Mesendoderm (in vitro differentiated cells): Measurements from ENCODE around the gene SHROOM4.

ENCODE experiments used
- DNase-seq: peaks from one replicate; pipeline ENCODE4 v3.0.0; 2013
- H2AK5ac ChIP-seq: 2 replicates; pipeline ENCODE4 v1.6.1; 2013; ENCODE audit warnings: low read length, inconsistent platforms
- H2BK120ac ChIP-seq: 2 replicates; pipeline ENCODE4 v1.6.1; 2013; ENCODE audit warnings: low read depth, mild to moderate bottlenecking, low read length, moderate library complexity, mixed read lengths
- H2BK15ac ChIP-seq: replicated peaks from 2 replicates; pipeline ENCODE4 v1.6.1; 2013; ENCODE audit warnings: low read depth, mild to moderate bottlenecking, moderate library complexity
- H2BK5ac ChIP-seq: 2 replicates; pipeline ENCODE4 v1.6.1; 2013; ENCODE audit warnings: low read length, inconsistent platforms
- H3K18ac ChIP-seq: 2 replicates; pipeline ENCODE4 v1.6.1; 2013; ENCODE audit warnings: mild to moderate bottlenecking, low read length, mixed read lengths
- H3K23ac ChIP-seq: one replicate; pipeline ENCODE4 v1.6.1; 2013; ENCODE audit warnings: low read length
- H3K27ac ChIP-seq: 2 replicates; pipeline ENCODE4 v1.5.1; 2013; ENCODE audit warnings: low read depth, mild to moderate bottlenecking, inconsistent platforms, low read length, moderate library complexity
- H3K27me3 ChIP-seq: 2 replicates; pipeline ENCODE4 v1.6.1; 2013; ENCODE audit warnings: low read length, control low read depth, mild to moderate bottlenecking, inconsistent platforms; ENCODE audit not compliant: insufficient read depth, poor library complexity
- H3K36me3 ChIP-seq: 2 replicates; pipeline ENCODE4 v1.6.1; 2013; ENCODE audit warnings: low read length, inconsistent platforms; ENCODE audit not compliant: control insufficient read depth, insufficient read depth
- H3K4ac ChIP-seq: one replicate; pipeline ENCODE4 v1.6.1; 2013; ENCODE audit warnings: low read depth, mild to moderate bottlenecking, low read length, moderate library complexity
- H3K4me1 ChIP-seq: 2 replicates; pipeline ENCODE4 v1.6.1; 2013; ENCODE audit warnings: low read depth, low read length, inconsistent platforms; ENCODE audit not compliant: control insufficient read depth
- H3K4me2 ChIP-seq: 2 replicates; pipeline ENCODE4 v1.6.1; 2013; ENCODE audit warnings: low read length
- H3K4me3 ChIP-seq: 2 replicates; pipeline ENCODE4 v1.5.1; 2013; ENCODE audit warnings: mild to moderate bottlenecking, low read length
- H3K56ac ChIP-seq: one replicate; pipeline ENCODE4 v1.6.1; 2013; ENCODE audit warnings: low read length
- H3K79me1 ChIP-seq: 2 replicates; pipeline ENCODE4 v1.6.1; 2013; ENCODE audit warnings: low read length, inconsistent platforms
- H3K79me2 ChIP-seq: 2 replicates; pipeline ENCODE4 v1.6.1; 2013; ENCODE audit warnings: mild to moderate bottlenecking, low read length; ENCODE audit not compliant: control insufficient read depth, insufficient read depth
- H3K9ac ChIP-seq: 2 replicates; pipeline ENCODE4 v1.6.1; 2013; ENCODE audit warnings: low read length, inconsistent platforms
- H4K5ac ChIP-seq: one replicate; pipeline ENCODE4 v1.6.1; 2013; ENCODE audit warnings: low read length
- H4K8ac ChIP-seq: one replicate; pipeline ENCODE4 v1.6.1; 2013; ENCODE audit warnings: low read depth, mild to moderate bottlenecking, control low read depth, low read length, moderate library complexity
- WGBS: extraction: QIAGEN DNeasy Blood & Tissue Kit; methylation state at CpG from one replicate; pipeline ENCODE4 v1.1.7; 2013; ENCODE audit warnings: low lambda C conversion rate, missing lambda C conversion rate; ENCODE audit not compliant: insufficient coverage; ENCODE audit errors: extremely low coverage; 5-methylcytosine and 5-hydroxymethylcytosine counted together

Gene SHROOM4

GRCh38 chrX:50725310-50725709, 88.7 kb downstream of the SHROOM4 start:
- H2BK5ac ChIP-seq: no peak overlapping the region
- H3K79me1 ChIP-seq: no peaks in the 10 kb centered on the region
- H3K18ac ChIP-seq: no peak overlapping the region
- H3K56ac ChIP-seq: no peak overlapping the region
- H4K5ac ChIP-seq: no peak overlapping the region
- H3K23ac ChIP-seq: no peak overlapping the region
- no peak overlapping the region for H3K4me2 ChIP-seq
- H3K4me1 ChIP-seq: no peaks in the 10 kb centered on the region
- no peak overlapping the region for H3K9ac ChIP-seq
- H3K4ac ChIP-seq: peak overlapping the region; percentile 12
- no peak overlapping the region for H2BK15ac ChIP-seq
- DNase-seq: peak; percentile 74
- no peaks in the 10 kb centered on the region for H3K27me3 ChIP-seq
- no peaks in the 10 kb centered on the region for H3K79me2 ChIP-seq
- H2AK5ac ChIP-seq: no peak overlapping the region
- no peak overlapping the region for H3K4me3 ChIP-seq
- no peak overlapping the region for H4K8ac ChIP-seq
- no peaks in the 10 kb centered on the region for H3K36me3 ChIP-seq
- no CpG with 5 or more reads among the region's 5 CpGs for WGBS
- no peak overlapping the region for H3K27ac ChIP-seq
- H2BK120ac ChIP-seq: no peak overlapping the region

DNA sequence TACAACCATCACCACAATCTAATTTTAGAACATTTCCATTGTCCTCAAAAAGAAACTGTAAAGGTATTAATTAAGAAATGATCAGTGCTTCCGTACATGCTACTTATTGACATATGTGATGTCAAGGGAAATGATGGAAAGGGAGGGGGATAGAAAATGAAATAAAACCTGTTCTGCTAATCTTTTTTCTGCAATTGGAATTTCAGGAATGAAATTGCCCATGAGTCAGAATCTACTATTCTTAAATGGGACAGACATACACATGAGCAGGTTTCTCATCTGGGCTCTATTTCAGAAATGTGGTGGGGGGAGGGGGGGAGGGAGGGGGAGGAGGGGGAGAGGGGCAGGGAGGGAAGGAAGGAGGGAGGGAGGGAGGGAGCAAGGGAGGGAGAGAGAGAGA, 91.0 kb downstream of the SHROOM4 start:
- no peak overlapping the region for H2BK15ac ChIP-seq
- no peak overlapping the region for H3K4me3 ChIP-seq
- no peak overlapping the region for H3K18ac ChIP-seq
- DNase-seq: no peak
- no peak overlapping the region for H3K4me2 ChIP-seq
- no peaks in the 10 kb centered on the region for H3K36me3 ChIP-seq
- no peak overlapping the region for H4K5ac ChIP-seq
- no peak overlapping the region for H3K27ac ChIP-seq
- no peaks in the 10 kb centered on the region for H3K27me3 ChIP-seq
- no peak overlapping the region for H3K9ac ChIP-seq
- H3K79me1 ChIP-seq: no peaks in the 10 kb centered on the region
- no peak overlapping the region for H3K56ac ChIP-seq
- no peak overlapping the region for H4K8ac ChIP-seq
- no peaks in the 10 kb centered on the region for H3K4me1 ChIP-seq
- WGBS: no CpG with 5 or more reads among the region's 1 CpG
- H3K23ac ChIP-seq: no peak overlapping the region
- no peak overlapping the region for H2AK5ac ChIP-seq
- no peak overlapping the region for H2BK120ac ChIP-seq
- H2BK5ac ChIP-seq: no peak overlapping the region
- no peaks in the 10 kb centered on the region for H3K79me2 ChIP-seq
- no peak overlapping the region for H3K4ac ChIP-seq

- H3K4ac ChIP-seq: no peak overlapping the region
- H3K23ac ChIP-seq: no peak overlapping the region
- no peak overlapping the region for H2BK120ac ChIP-seq
- H3K9ac ChIP-seq: no peak overlapping the region
- H2AK5ac ChIP-seq: no peak overlapping the region
- H4K8ac ChIP-seq: no peak overlapping the region
- H3K36me3 ChIP-seq: no peaks in the 10 kb centered on the region
- H3K79me2 ChIP-seq: no peaks in the 10 kb centered on the region
- WGBS: no CpG with 5 or more reads among the region's 1 CpG
- no peak overlapping the region for H4K5ac ChIP-seq
- H3K27ac ChIP-seq: peak overlapping the region; percentile 62
- H3K4me2 ChIP-seq: no peak overlapping the region
- no peak overlapping the region for H3K56ac ChIP-seq
- no peaks in the 10 kb centered on the region for H3K79me1 ChIP-seq
- no peak overlapping the region for H2BK15ac ChIP-seq
- no peaks in the 10 kb centered on the region for H3K27me3 ChIP-seq
- H3K18ac ChIP-seq: peak overlapping the region; percentile 68
- H3K4me3 ChIP-seq: no peak overlapping the region
- H3K4me1 ChIP-seq: no peaks in the 10 kb centered on the region
- no peak overlapping the region for H2BK5ac ChIP-seq
- DNase-seq: peak; percentile 79
Observed at GRCh38 chrX:50721764-50722521, 92.1 kb downstream of the SHROOM4 start.

DNA sequence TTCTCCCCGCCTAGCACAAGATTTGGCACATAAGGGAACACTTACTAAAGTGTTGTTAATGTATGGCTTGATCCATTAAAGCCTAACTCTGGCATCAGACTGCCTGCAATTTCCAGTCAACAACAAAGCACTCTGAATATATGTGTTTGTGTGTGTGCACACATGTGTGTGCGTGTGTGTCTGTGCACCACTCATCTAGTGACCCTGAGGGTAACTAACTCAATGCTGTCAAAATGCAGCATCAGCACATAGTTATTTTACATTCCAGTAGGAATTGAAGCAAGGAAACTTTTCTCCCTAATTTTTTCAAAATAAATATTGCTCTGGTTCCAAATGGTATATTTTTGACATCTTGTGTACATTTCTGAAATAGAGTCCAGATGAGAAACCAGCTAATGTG, 94.4 kb downstream of the SHROOM4 start:
- Histone ChIP-seq H3K4me2 (no peak overlapping the region), H2BK5ac (no peak overlapping the region), H4K5ac (no peak overlapping the region), H3K4me3 (no peak overlapping the region), H3K36me3 (no peaks in the 10 kb centered on the region), H3K23ac (no peak overlapping the region), H3K27ac (no peak overlapping the region), H3K18ac (no peak overlapping the region), H3K79me1 (no peaks in the 10 kb centered on the region), H3K4ac (no peak overlapping the region), H3K9ac (no peak overlapping the region), H4K8ac (no peak overlapping the region), H3K56ac (no peak overlapping the region), H3K27me3 (no peaks in the 10 kb centered on the region), H2AK5ac (no peak overlapping the region), H3K79me2 (no peaks in the 10 kb centered on the region), H3K4me1 (no peaks in the 10 kb centered on the region), H2BK120ac (no peak overlapping the region), H2BK15ac (no peak overlapping the region)
- no CpG with 5 or more reads among the region's 2 CpGs for WGBS
- no peak for DNase-seq

DNA sequence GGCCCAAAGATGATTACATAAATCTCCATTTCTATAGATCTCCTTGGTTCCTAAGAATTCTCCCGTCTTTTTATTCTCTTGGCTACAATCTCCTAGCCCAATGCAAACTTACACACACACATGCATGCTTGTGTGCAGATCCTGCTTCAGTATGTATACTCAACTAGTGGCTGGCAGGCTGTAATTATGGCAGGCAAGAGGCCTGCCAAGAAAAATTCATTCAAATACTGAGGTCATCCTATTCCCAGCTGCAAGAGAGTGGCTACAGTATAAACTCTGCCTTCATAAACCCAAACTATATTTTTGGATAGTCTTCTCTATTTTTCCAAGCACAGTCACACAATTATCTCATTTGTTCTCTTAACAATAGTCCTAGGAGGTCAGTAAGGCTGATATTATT, 95.2 kb downstream of the SHROOM4 start:
- H3K18ac ChIP-seq: no peak overlapping the region
- H3K27me3 ChIP-seq: no peaks in the 10 kb centered on the region
- no peak overlapping the region for H3K4me3 ChIP-seq
- no peak overlapping the region for H3K4ac ChIP-seq
- no CpG with 5 or more reads among the region's 1 CpG for WGBS
- no peak overlapping the region for H3K56ac ChIP-seq
- no peak overlapping the region for H2AK5ac ChIP-seq
- no peak overlapping the region for H4K8ac ChIP-seq
- H3K4me2 ChIP-seq: no peak overlapping the region
- no peak overlapping the region for H3K27ac ChIP-seq
- no peaks in the 10 kb centered on the region for H3K79me2 ChIP-seq
- no peak overlapping the region for H3K23ac ChIP-seq
- no peak overlapping the region for H4K5ac ChIP-seq
- no peaks in the 10 kb centered on the region for H3K36me3 ChIP-seq
- H2BK15ac ChIP-seq: no peak overlapping the region
- H2BK120ac ChIP-seq: no peak overlapping the region
- no peak overlapping the region for H3K9ac ChIP-seq
- no peak overlapping the region for H2BK5ac ChIP-seq
- no peaks in the 10 kb centered on the region for H3K4me1 ChIP-seq
- no peaks in the 10 kb centered on the region for H3K79me1 ChIP-seq
- no peak for DNase-seq

DNA sequence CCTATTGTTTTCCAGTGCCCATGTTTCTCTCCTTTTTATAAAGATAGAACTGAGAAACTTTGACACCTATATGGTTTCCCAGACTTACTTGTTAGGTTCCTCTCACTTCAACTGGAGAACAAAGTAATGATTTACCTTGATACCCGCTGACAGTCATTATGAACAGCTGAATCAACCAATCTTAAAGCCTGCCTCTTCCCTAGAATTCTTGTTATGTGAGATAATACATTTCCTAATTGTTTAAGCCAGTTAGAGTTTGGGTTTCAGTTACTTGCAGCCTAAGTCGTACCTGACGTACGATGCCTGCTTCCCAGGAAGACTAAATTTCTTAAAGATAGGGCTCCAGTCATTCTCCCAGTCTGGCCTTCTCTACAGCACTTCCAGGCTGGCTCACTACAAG, 97.3 kb downstream of the SHROOM4 start:
- Histone ChIP-seq H3K9ac (no peak overlapping the region), H4K5ac (no peak overlapping the region), H3K23ac (no peak overlapping the region), H2BK15ac (no peak overlapping the region), H3K4ac (no peak overlapping the region), H3K36me3 (no peaks in the 10 kb centered on the region), H2BK5ac (no peak overlapping the region), H2AK5ac (no peak overlapping the region), H2BK120ac (no peak overlapping the region), H4K8ac (no peak overlapping the region), H3K27ac (no peak overlapping the region), H3K27me3 (no peaks in the 10 kb centered on the region), H3K79me2 (no peaks in the 10 kb centered on the region), H3K4me2 (no peak overlapping the region), H3K4me1 (no peaks in the 10 kb centered on the region), H3K18ac (no peak overlapping the region), H3K4me3 (no peak overlapping the region), H3K79me1 (no peaks in the 10 kb centered on the region), H3K56ac (no peak overlapping the region)
- DNase-seq: no peak
- no CpG with 5 or more reads among the region's 4 CpGs for whole genome bisulfite sequencing
